ENCODE measurements around the gene PIK3C3.
"Not testable (repeated sequence)": the region's sequence is repeated elsewhere in the genome, so short reads cannot be mapped to it uniquely, and the experiment has no call there.

PIK3C3 gene

GRCh38 chr18:42009457-42009856 lies 54.4 kb downstream of the PIK3C3 start:
- not testable (repeated sequence) for H3K27ac ChIP-seq; DNase-seq (ENCODE audit: low read depth, low spot score)

GRCh38 chr18:42011053-42011452 lies 56.0 kb downstream of the PIK3C3 start:
- no peak for DNase-seq (ENCODE audit: low read depth, low spot score)

GRCh38 chr18:42018831-42019230 lies 63.8 kb downstream of the PIK3C3 start:
- no peak overlapping the region for H3K27ac ChIP-seq
- DNase-seq (ENCODE audit: low read depth, low spot score), result no peak

More at GRCh38 chr18:42011053-42011452, 56.0 kb downstream of the PIK3C3 start:
- H3K27ac ChIP-seq, result no peak overlapping the region

GRCh38 chr18:42024131-42024530 lies 69.1 kb downstream of the PIK3C3 start:
- no peak overlapping the region for H3K27ac ChIP-seq
- DNase-seq (ENCODE audit: low read depth, low spot score), result no peak

- DNase-seq (ENCODE audit: low read depth, low spot score), result no peak
Measured at GRCh38 chr18:42025491-42025890, 70.5 kb downstream of the PIK3C3 start.

GRCh38 chr18:42025974-42026625 lies 71.1 kb downstream of the PIK3C3 start:
- DNase-seq (ENCODE audit: low read depth, low spot score), result no peak
- H3K27ac ChIP-seq, result no peak overlapping the region

More at GRCh38 chr18:42025491-42025890, 70.5 kb downstream of the PIK3C3 start:
- no peak overlapping the region for H3K27ac ChIP-seq

- DNase-seq (ENCODE audit: low read depth, low spot score), result no peak
- H3K27ac ChIP-seq, result no peak overlapping the region
Measured at GRCh38 chr18:42028247-42028832, 73.3 kb downstream of the PIK3C3 start.

- H3K27ac ChIP-seq, result no peak overlapping the region
- no peak for DNase-seq (ENCODE audit: low read depth, low spot score)
Measured at GRCh38 chr18:42029092-42029491, 74.1 kb downstream of the PIK3C3 start.

- H3K27ac ChIP-seq, result no peak overlapping the region
- DNase-seq (ENCODE audit: low read depth, low spot score), result no peak
Measured at GRCh38 chr18:42030586-42031182, 75.7 kb downstream of the PIK3C3 start.

- no peak overlapping the region for H3K27ac ChIP-seq
- no peak for DNase-seq (ENCODE audit: low read depth, low spot score)
Measured at GRCh38 chr18:42032447-42032846, 77.4 kb downstream of the PIK3C3 start.

GRCh38 chr18:42033137-42033810 lies 78.2 kb downstream of the PIK3C3 start:
- H3K27ac ChIP-seq, result no peak overlapping the region
- DNase-seq (ENCODE audit: low read depth, low spot score), result no peak

GRCh38 chr18:42038936-42039335 lies 83.9 kb downstream of the PIK3C3 start:
- H3K27ac ChIP-seq, result peak overlapping the region; percentile 18
- no peak for DNase-seq (ENCODE audit: low read depth, low spot score)

GRCh38 chr18:42039396-42039795 lies 84.4 kb downstream of the PIK3C3 start:
- no peak for DNase-seq (ENCODE audit: low read depth, low spot score)
- H3K27ac ChIP-seq, result no peak overlapping the region

- DNase-seq (ENCODE audit: low read depth, low spot score), result no peak
- no peak overlapping the region for H3K27ac ChIP-seq
Measured at GRCh38 chr18:42041793-42042192, 86.8 kb downstream of the PIK3C3 start.

GRCh38 chr18:42045346-42045745 lies 90.3 kb downstream of the PIK3C3 start:
- DNase-seq (ENCODE audit: low read depth, low spot score), result no peak
- H3K27ac ChIP-seq, result peak overlapping the region; percentile 7

GRCh38 chr18:42047721-42048120 lies 92.7 kb downstream of the PIK3C3 start:
- no peak for DNase-seq (ENCODE audit: low read depth, low spot score)
- peak overlapping the region; percentile 81 for H3K27ac ChIP-seq

- DNase-seq (ENCODE audit: low read depth, low spot score), result peak; percentile 73
- peak overlapping the region; percentile 81 for H3K27ac ChIP-seq
Measured at GRCh38 chr18:42048158-42048557, 93.1 kb downstream of the PIK3C3 start.

GRCh38 chr18:42049536-42049935 lies 94.5 kb downstream of the PIK3C3 start:
- not testable (repeated sequence) for H3K27ac ChIP-seq; DNase-seq (ENCODE audit: low read depth, low spot score)

- no peak for DNase-seq (ENCODE audit: low read depth, low spot score)
- no peak overlapping the region for H3K27ac ChIP-seq
Measured at GRCh38 chr18:42051411-42051810, 96.4 kb downstream of the PIK3C3 start.

GRCh38 chr18:42052122-42052708 lies 97.2 kb downstream of the PIK3C3 start:
- H3K27ac ChIP-seq, result no peak overlapping the region
- no peak for DNase-seq (ENCODE audit: low read depth, low spot score)

Data from epithelial cell of prostate (primary cell).